ENCODE results near the gene ARL8A.
"Not testable (repeated sequence)": the region's sequence is repeated elsewhere in the genome, so short reads cannot be mapped to it uniquely, and the experiment has no call there.

Gene ARL8A

GRCh38 chr1:202112859-202113689, 31.5 kb downstream of the ARL8A start:
- DNase-seq (ENCODE audit: low spot score), result no peak

- not testable (repeated sequence) for DNase-seq (ENCODE audit: low spot score)
Observed at GRCh38 chr1:202111589-202111988, 32.9 kb downstream of the ARL8A start.

GRCh38 chr1:202110977-202111376, 33.6 kb downstream of the ARL8A start:
- DNase-seq (ENCODE audit: low spot score), result no peak

GRCh38 chr1:202107801-202108731, 36.5 kb downstream of the ARL8A start:
- no peak for DNase-seq (ENCODE audit: low spot score)

- no peak for DNase-seq (ENCODE audit: low spot score)
Observed at GRCh38 chr1:202107321-202107761, 37.2 kb downstream of the ARL8A start.

- DNase-seq (ENCODE audit: low spot score), result no peak
Observed at GRCh38 chr1:202106340-202107254, 37.9 kb downstream of the ARL8A start.

GRCh38 chr1:202105571-202106339, 38.8 kb downstream of the ARL8A start:
- no peak for DNase-seq (ENCODE audit: low spot score)

- no peak for DNase-seq (ENCODE audit: low spot score)
Observed at GRCh38 chr1:202104073-202104472, 40.5 kb downstream of the ARL8A start.

- no peak for DNase-seq (ENCODE audit: low spot score)
Observed at GRCh38 chr1:202101184-202101583, 43.4 kb downstream of the ARL8A start.

GRCh38 chr1:202093858-202094257, 50.7 kb downstream of the ARL8A start:
- no peak for DNase-seq (ENCODE audit: low spot score)

- no peak for DNase-seq (ENCODE audit: low spot score)
Observed at GRCh38 chr1:202090994-202091393, 53.5 kb downstream of the ARL8A start.

GRCh38 chr1:202088206-202088605, 56.3 kb downstream of the ARL8A start:
- no peak for DNase-seq (ENCODE audit: low spot score)

GRCh38 chr1:202086579-202087350, 57.8 kb downstream of the ARL8A start:
- DNase-seq (ENCODE audit: low spot score), result no peak

GRCh38 chr1:202085682-202086373, 58.7 kb downstream of the ARL8A start:
- DNase-seq (ENCODE audit: low spot score), result no peak

- no peak for DNase-seq (ENCODE audit: low spot score)
Observed at GRCh38 chr1:202084791-202085681, 59.5 kb downstream of the ARL8A start.
